Retinal pigment epithelial cell (primary cell): ENCODE results near the gene CTNNBL1.

Experiments used
- DNase-seq: peaks from one replicate; pipeline ENCODE4 v3.0.0-alpha.2; 2010; ENCODE audit warnings: low read depth
- H3K4me3 ChIP-seq: 2 replicates; pipeline ENCODE4 v1.5.1; 2011; ENCODE audit warnings: mild to moderate bottlenecking, low read length, control low read depth, moderate library complexity
- TF ChIP-seq, protein P1 (sequence below): conservative IDR thresholded peaks from 2 replicates; pipeline ENCODE4 v1.5.1; 2011; ENCODE audit warnings: low read depth, low read length, control low read depth, inconsistent platforms

CTNNBL1 gene

DNA sequence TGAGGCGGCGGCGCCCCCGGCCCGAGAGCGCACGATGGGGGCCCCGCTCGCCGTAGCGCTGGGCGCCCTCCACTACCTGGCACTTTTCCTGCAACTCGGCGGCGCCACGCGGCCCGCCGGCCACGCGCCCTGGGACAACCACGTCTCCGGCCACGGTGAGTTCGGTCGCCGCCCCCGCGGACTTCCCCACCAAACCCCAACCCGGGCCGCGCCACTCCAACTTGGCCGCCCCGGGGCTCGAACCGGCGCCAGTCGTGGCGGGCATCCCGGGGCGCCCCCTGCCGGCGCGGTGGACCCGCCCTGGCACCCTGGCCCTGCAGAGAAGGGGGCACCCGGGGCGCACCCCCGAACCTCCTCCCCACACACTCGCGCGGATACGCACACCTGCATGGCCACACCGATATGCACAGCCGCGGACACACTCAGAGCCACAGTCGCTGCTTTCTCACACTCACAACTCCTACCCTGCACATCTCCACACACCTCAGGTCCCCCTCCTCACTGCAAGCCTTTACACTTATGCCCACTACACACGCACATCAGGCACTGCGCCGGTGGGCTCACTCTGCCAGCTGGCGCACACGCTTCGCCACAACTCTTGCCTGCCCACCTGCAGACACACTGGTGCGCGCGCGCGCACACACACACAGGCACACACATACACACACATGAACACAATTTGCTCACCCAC, 209.6 kb downstream of the CTNNBL1 start:
- DNase-seq, result no peak
- H3K4me3 ChIP-seq, result peak overlapping the region; percentile 8
- TF ChIP-seq, protein P1, sequence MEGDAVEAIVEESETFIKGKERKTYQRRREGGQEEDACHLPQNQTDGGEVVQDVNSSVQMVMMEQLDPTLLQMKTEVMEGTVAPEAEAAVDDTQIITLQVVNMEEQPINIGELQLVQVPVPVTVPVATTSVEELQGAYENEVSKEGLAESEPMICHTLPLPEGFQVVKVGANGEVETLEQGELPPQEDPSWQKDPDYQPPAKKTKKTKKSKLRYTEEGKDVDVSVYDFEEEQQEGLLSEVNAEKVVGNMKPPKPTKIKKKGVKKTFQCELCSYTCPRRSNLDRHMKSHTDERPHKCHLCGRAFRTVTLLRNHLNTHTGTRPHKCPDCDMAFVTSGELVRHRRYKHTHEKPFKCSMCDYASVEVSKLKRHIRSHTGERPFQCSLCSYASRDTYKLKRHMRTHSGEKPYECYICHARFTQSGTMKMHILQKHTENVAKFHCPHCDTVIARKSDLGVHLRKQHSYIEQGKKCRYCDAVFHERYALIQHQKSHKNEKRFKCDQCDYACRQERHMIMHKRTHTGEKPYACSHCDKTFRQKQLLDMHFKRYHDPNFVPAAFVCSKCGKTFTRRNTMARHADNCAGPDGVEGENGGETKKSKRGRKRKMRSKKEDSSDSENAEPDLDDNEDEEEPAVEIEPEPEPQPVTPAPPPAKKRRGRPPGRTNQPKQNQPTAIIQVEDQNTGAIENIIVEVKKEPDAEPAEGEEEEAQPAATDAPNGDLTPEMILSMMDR, result peak; percentile 29

DNA sequence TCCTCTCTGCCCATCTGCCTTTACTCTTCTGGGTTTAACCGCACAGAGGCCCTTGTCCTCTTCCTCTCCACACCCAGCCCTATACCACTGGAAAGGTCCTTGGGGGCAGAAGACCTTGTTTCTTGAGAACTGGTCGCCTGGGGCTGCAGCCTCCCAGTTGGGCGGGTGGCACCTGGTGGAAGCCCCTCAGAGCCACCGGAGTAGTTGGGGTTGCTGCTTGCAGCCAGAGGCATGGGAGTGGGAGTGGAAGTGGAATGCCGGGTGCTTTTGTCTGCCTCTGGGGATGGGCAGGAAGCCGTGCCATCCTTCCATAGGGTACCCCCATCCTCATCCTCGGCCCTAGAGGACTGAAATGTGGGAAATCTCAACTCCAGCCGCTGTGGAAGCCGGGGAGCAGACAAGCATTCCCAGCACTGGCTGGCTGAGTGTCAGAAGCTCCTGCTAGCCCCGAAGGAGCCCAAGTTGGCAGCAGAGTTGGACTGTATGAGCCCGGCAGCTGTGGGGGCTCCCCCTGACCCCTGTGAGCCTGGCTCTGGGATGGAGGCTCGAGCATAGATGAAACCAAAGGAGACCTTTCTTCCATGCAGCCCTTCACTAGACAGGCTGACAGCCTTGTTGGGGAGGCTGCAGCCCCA, 210.3 kb downstream of the CTNNBL1 start:
- no peak for DNase-seq
- TF ChIP-seq, protein P1, result no peak
- no peak overlapping the region for H3K4me3 ChIP-seq

DNA sequence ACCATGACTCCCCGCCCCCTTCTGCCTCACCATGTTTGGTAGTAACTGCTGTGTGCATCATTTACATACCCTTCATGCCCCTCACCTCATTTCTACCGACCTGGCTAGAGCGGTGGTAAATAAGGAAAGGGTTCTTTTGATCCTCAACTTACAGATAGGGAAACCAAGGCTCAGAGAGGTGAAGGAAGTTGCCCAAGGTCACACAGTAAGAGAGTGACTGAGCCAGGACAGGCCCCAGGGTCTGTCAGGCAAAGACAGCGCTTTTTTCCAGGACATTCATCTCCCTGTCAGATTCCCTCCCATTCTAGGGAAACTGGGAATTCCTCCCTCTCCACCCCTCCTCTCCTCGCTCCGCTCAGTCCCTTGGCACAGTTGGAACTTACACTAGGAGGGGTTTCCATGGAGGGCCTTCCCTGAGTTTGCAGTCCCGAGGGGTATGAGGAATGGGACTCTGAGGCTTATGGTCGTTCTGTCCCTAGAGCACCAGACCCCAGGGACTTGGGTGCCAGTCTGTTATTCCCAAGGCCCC, 211.1 kb downstream of the CTNNBL1 start:
- TF ChIP-seq, protein P1, result no peak
- DNase-seq, result no peak
- H3K4me3 ChIP-seq, result no peak overlapping the region

DNA sequence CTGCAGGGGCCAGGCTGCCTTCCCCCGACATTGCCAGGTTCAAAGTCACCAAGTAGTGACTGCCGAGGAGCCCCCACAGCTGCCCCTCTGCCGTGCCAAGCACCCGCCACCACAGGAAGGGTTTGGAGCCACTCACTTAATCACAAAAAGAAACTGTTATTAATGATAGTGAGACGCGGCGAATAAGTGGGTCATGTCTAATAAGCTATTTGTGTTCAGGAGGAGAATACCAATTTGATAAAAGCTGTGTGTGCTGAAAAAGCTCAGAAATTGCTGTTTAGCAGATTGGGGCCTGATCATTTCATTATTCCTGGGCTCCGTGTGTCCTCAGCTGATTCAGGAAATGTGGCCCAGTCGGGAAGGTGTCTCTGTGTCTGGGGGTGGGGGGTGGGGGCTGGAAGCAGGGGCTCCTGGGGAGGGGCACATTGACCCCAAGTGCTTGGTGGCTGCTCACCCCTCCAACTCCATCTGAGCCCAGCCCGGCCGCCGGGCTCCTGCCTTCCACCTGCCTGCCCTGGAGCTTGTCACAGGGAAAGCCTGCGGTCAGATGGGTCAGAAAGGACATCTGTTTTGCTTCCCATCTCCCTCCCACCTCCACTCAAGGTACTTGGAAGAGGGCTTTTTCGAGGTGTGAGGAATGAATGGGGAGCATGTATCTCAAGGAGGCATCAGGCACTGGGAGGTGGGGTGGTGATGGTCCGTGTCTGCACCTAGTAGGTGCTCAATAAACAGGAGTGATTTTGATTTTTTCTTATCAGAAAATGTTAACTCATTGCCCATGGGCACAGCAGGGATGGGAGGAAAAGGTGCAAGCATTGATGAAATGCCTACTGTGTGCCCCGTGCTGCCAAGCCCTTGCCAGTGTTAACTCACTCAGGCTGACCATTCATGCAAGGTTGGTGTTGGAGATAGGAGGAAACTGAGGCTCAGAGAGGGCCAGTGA, 212.1 kb downstream of the CTNNBL1 start:
- TF ChIP-seq, protein P1, result no peak
- no peak overlapping the region for H3K4me3 ChIP-seq
- no peak for DNase-seq

DNA sequence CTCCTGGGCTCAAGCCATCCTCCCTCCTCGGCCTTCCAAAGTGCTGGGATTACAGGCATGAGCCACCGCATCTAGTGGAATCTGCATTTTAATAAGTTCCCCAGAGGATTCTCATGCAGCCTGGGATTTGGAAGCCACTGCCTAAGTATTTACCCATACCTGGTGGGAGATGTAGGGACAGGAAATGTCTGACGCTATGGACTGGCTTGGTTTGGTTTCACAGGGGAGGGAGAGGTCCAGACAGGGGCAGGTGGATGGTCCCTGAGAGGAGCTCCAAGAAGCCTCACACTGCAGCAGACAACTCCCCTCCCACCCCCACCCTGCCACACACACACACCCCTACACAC, 213.5 kb downstream of the CTNNBL1 start:
- no peak overlapping the region for H3K4me3 ChIP-seq
- DNase-seq, result no peak
- TF ChIP-seq, protein P1, result no peak

DNA sequence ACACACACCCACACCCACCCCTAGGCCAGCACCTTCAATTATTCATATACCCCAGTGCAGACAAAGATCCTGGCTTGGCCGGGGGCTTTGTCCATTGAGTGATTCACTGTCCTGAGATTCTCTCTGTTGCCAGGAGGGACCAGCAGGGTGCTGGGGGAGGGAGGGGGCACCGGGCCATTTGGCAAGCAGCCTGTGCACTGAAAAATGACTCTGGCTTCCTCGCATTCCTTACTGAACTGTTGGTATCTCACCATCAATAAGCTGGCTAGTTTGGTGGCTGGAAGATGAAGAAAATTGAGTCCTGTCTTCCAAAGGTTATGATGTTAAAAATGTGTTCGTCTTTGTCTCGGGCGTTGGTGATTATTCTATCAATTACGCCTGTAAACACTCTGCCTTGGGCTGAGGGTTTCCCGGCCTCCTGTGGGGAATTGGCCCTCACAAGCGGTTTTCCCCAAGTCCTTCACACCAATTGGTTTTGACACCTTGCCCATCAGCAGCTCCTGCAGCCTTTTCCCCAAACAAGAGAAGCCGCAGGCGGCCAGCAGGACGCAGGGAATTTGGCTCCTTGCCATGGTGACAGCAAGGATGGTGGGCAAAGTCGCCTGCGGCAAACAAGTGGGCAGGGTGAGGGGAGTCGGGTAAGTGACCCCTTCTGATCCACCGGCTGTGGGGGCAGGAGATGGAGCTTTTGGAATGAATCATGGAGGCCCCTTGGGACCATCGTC, 214.0 kb downstream of the CTNNBL1 start:
- TF ChIP-seq, protein P1, result no peak
- no peak overlapping the region for H3K4me3 ChIP-seq
- peak; percentile 70 for DNase-seq
